Measurements from ENCODE around the gene HYPK.
A peak's percentile ranks its signal among the peaks of the same experiment; 100 is the strongest.

The HYPK gene

DNA sequence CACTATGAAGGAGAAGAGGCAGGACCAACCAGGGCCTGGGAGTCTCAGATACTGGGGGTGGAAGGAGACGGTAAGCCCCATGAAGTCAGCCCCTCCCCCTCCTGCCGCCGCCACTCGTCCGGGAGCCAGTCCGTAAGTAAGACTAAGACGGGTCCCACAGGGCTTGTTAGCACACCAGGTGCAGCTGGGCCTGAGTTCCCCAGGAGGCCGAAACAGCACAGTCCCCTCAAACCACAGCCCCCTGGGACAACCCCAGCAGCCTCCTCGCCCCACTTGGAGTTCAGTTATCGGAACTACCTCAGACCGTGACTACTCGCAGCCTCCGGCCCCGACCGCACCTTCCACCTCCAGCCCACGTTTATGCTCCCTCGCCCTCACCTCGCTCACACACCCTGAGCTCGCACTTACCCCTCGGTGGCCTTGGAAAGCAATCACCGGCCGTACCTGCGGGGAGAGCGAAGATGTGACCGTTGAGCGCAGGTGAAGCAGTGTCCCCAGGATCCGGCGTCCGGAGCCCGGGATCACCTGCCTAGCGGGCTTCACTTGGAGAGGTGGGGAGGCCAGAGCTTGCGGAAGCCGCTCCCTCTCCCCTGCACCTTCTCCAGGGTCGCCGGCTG lies 24.2 kb upstream of the HYPK start:
- no peaks in the 10 kb centered on the region for H3K9me3 ChIP-seq (ENCODE audit: insufficient read depth, low read length, severe bottlenecking)
- H3K4me1 ChIP-seq (ENCODE audit: insufficient read depth, low read length), result peaks cover 24% of the 10 kb centered on the region
- peak overlapping the region; percentile 84 for H3K9ac ChIP-seq (ENCODE audit: low read depth, low read length)
- TF ChIP-seq EZH2 (IDR thresholded peaks at IDR 0.05; ENCODE audit: borderline replicate concordance, low read depth, low read length, severe bottlenecking), result no peak
- TF ChIP-seq, protein P1, sequence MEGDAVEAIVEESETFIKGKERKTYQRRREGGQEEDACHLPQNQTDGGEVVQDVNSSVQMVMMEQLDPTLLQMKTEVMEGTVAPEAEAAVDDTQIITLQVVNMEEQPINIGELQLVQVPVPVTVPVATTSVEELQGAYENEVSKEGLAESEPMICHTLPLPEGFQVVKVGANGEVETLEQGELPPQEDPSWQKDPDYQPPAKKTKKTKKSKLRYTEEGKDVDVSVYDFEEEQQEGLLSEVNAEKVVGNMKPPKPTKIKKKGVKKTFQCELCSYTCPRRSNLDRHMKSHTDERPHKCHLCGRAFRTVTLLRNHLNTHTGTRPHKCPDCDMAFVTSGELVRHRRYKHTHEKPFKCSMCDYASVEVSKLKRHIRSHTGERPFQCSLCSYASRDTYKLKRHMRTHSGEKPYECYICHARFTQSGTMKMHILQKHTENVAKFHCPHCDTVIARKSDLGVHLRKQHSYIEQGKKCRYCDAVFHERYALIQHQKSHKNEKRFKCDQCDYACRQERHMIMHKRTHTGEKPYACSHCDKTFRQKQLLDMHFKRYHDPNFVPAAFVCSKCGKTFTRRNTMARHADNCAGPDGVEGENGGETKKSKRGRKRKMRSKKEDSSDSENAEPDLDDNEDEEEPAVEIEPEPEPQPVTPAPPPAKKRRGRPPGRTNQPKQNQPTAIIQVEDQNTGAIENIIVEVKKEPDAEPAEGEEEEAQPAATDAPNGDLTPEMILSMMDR (IDR thresholded peaks at IDR 0.05; ENCODE audit: borderline replicate concordance, extremely low read depth, low read length, poor library complexity, severe bottlenecking), result no peak
- H2AFZ ChIP-seq (ENCODE audit: low read depth, low read length), result peak overlapping the region; percentile 98
- H3K27me3 ChIP-seq (ENCODE audit: insufficient read depth, low read length, poor library complexity), result no peaks in the 10 kb centered on the region
- H3K36me3 ChIP-seq (ENCODE audit: insufficient read depth, low read length), result peaks cover 20% of the 10 kb centered on the region
- peak overlapping the region; percentile 49 for H3K27ac ChIP-seq (ENCODE audit: low read length)
- peak overlapping the region in 1 of 2 experiments; percentile 85; a peak in 2 of 4 replicates for H3K4me3 ChIP-seq (ENCODE audit: low read depth in 1 of 2, low read length in 2 of 2)
- 0 out of 2 replicates have a peak, but pooled peaks cover 3% of the 10 kb centered on the region for H3K79me2 ChIP-seq (ENCODE audit: insufficient read depth, low read length)
- peak; percentile 39 for ATAC-seq (ENCODE audit: insufficient read depth, low read depth)
- H3K4me2 ChIP-seq (ENCODE audit: insufficient read depth, low read length), result peak overlapping the region; percentile 97
- DNase-seq, result peak; percentile 69
- no peaks in the 10 kb centered on the region for H4K20me1 ChIP-seq (ENCODE audit: insufficient read depth, low read length)

- Histone ChIP-seq H2AFZ (ENCODE audit: low read depth, low read length) (peak within 1 kb of the TSS; percentile 98), H3K27me3 (ENCODE audit: insufficient read depth, low read length, poor library complexity) (no peaks in the 10 kb centered on the region), H3K4me3 (ENCODE audit: low read depth in 1 of 2, low read length in 2 of 2) (peak within 1 kb of the TSS; percentile 77 to 85), H3K4me1 (ENCODE audit: insufficient read depth, low read length) (peaks cover 24% of the 10 kb centered on the region), H3K4me2 (ENCODE audit: insufficient read depth, low read length) (peak within 1 kb of the TSS; percentile 97), H4K20me1 (ENCODE audit: insufficient read depth, low read length) (no peaks in the 10 kb centered on the region), H3K79me2 (ENCODE audit: insufficient read depth, low read length) (0 out of 2 replicates have a peak, but pooled peaks cover 3% of the 10 kb centered on the region), H3K27ac (ENCODE audit: low read length) (peak within 1 kb of the TSS; percentile 94), H3K36me3 (ENCODE audit: insufficient read depth, low read length) (peaks cover 14% of the 10 kb centered on the region), H3K9ac (ENCODE audit: low read depth, low read length) (peak within 1 kb of the TSS; percentile 84), H3K9me3 (ENCODE audit: insufficient read depth, low read length, severe bottlenecking) (no peaks in the 10 kb centered on the region)
- TF ChIP-seq, protein P1 (IDR thresholded peaks at IDR 0.05; ENCODE audit: borderline replicate concordance, extremely low read depth, low read length, poor library complexity, severe bottlenecking), result no peak
- no peak for TF ChIP-seq EZH2 (IDR thresholded peaks at IDR 0.05; ENCODE audit: borderline replicate concordance, low read depth, low read length, severe bottlenecking)
- DNase-seq, result peak; percentile 76
- ATAC-seq (ENCODE audit: insufficient read depth, low read depth), result peak; percentile 77
Measured at GRCh38 chr15:43776718-43777266, 23.6 kb upstream of the HYPK start, which contains the start of gene ELL3. Gene ELL3, minus strand, starts transcription at chr15:43776966. Its CDS starts 65 bp downstream, at chr15:43776901.

GRCh38 chr15:43777267-43777914 lies 23.0 kb upstream of the HYPK start:
- Histone ChIP-seq H2AFZ (ENCODE audit: low read depth, low read length) (peak overlapping the region; percentile 98), H3K4me3 (ENCODE audit: low read depth in 1 of 2, low read length in 2 of 2) (peak overlapping the region; percentile 77 to 85)
- DNase-seq, result peak; percentile 83

More at GRCh38 chr15:43777267-43777914, 23.0 kb upstream of the HYPK start:
- H3K9me3 ChIP-seq (ENCODE audit: insufficient read depth, low read length, severe bottlenecking), result no peaks in the 10 kb centered on the region
- H3K4me2 ChIP-seq (ENCODE audit: insufficient read depth, low read length), result peak overlapping the region; percentile 97
- H3K36me3 ChIP-seq (ENCODE audit: insufficient read depth, low read length), result peaks cover 8% of the 10 kb centered on the region; the same call in 1 of the 2 replicates
- peaks cover 24% of the 10 kb centered on the region for H3K4me1 ChIP-seq (ENCODE audit: insufficient read depth, low read length)
- TF ChIP-seq EZH2 (IDR thresholded peaks at IDR 0.05; ENCODE audit: borderline replicate concordance, low read depth, low read length, severe bottlenecking), result no peak
- TF ChIP-seq, protein P1 (IDR thresholded peaks at IDR 0.05; ENCODE audit: borderline replicate concordance, extremely low read depth, low read length, poor library complexity, severe bottlenecking), result peak; percentile 88
- H3K79me2 ChIP-seq (ENCODE audit: insufficient read depth, low read length), result 0 out of 2 replicates have a peak, but pooled peaks cover 3% of the 10 kb centered on the region
- H4K20me1 ChIP-seq (ENCODE audit: insufficient read depth, low read length), result no peaks in the 10 kb centered on the region
- no peaks in the 10 kb centered on the region for H3K27me3 ChIP-seq (ENCODE audit: insufficient read depth, low read length, poor library complexity)
- H3K9ac ChIP-seq (ENCODE audit: low read depth, low read length), result peak overlapping the region; percentile 84
- peak; percentile 80 for ATAC-seq (ENCODE audit: insufficient read depth, low read depth)
- H3K27ac ChIP-seq (ENCODE audit: low read length), result peak overlapping the region; percentile 94
